Esophagus muscularis mucosa (tissue), 4 donors: Measurements from ENCODE around the gene USP19. TPM values are rescaled to one million over a fixed set of nuclear protein-coding genes. Genes with fewer than 3 reads are reported as not detected.

Experiments
- DNase-seq: peaks from one replicate; pipeline ENCODE4 v3.0.0-alpha.2; 2017; ENCODE audit errors: extremely low spot score
- H3K27ac ChIP-seq, 4 donors: fragments of 200-600 bp; sonication (generic); replicated peaks in 1 of 4; 1 replicate in 3 of 4; 2 replicates in 1 of 4; pipeline ENCODE4 v1.5.1; 2016 to 2019; ENCODE audit warnings: mild to moderate bottlenecking in 1 of 4
- H3K27me3 ChIP-seq, 4 donors: fragments of 200-600 bp; sonication (generic); one replicate each; pipeline versions ENCODE4 v1.5.1 to v1.6.0; 2016 to 2019
- H3K36me3 ChIP-seq, 4 donors: fragments of 200-600 bp; sonication (generic); one replicate each; pipeline ENCODE4 v1.5.1; 2016 to 2019
- H3K4me1 ChIP-seq, 4 donors: fragments of 200-600 bp; sonication (generic); one replicate each; pipeline ENCODE4 v1.5.1; 2016 to 2019
- H3K4me3 ChIP-seq, 4 donors: fragments of 200-600 bp; sonication (generic); 1 replicate in 2 of 4; 2 replicates in 2 of 4; pipeline ENCODE4 v1.5.1; 2016 to 2019; ENCODE audit warnings: mild to moderate bottlenecking in 4 of 4, moderate library complexity in 1 of 4
- H3K9me3 ChIP-seq, 4 donors: fragments of 200-600 bp; sonication (generic); 1 replicate in 3 of 4; 2 replicates in 1 of 4; pipeline ENCODE4 v1.5.1; 2016 to 2019
- EP300 ChIP-seq: sonication (generic); formaldehyde crosslinking; IDR thresholded peaks from one replicate; pipeline ENCODE4 v1.6.1; 2017; ENCODE audit warnings: antibody characterized with exemption
- POLR2A ChIP-seq: fragments of 450-650 bp; IDR thresholded peaks from one replicate; pipeline ENCODE4 v1.6.1; 2017; ENCODE audit warnings: antibody characterized with exemption, moderate library complexity, mild to moderate bottlenecking, low read depth
- POLR2AphosphoS5 ChIP-seq, 2 donors: sonication (generic); formaldehyde crosslinking; IDR thresholded peaks; one replicate each; pipeline ENCODE4 v1.6.1; 2017; ENCODE audit warnings: antibody characterized with exemption in 2 of 2
- WGBS: methylation state at CpG from one replicate; pipeline ENCODE4 v1.1.5; 2018; 5-methylcytosine and 5-hydroxymethylcytosine counted together
- intact Hi-C: fragments of 100-400 bp; cut with DNase I; formaldehyde crosslinking; loops from one replicate; pipeline ENCODE4 v1.15.1; 2023
- total RNA-seq, 4 donors: library from RNA; depleted of rRNA; stranded (reverse); fragments of >200 nt; gene quantifications; one replicate each; pipeline versions ENCODE4 v1.1.0 to v1.2.1, GENCODE V29; 2016
- TF ChIP-seq, protein P1 (sequence below), 3 experiments: fragments of 200-600 bp in 2 of 3; fragments of 450-650 bp in 1 of 3; sonication (generic) in 2 of 3; IDR thresholded peaks; one replicate each; pipeline ENCODE4 v1.5.1; 2017 to 2019; ENCODE audit warnings: antibody characterized with exemption in 3 of 3, mild to moderate bottlenecking in 2 of 3, moderate library complexity in 1 of 3

Gene USP19
- total RNA-seq, 4 donors from 2014 or later, result 57.5 to 64.4 (median 59.9) TPM

DNA sequence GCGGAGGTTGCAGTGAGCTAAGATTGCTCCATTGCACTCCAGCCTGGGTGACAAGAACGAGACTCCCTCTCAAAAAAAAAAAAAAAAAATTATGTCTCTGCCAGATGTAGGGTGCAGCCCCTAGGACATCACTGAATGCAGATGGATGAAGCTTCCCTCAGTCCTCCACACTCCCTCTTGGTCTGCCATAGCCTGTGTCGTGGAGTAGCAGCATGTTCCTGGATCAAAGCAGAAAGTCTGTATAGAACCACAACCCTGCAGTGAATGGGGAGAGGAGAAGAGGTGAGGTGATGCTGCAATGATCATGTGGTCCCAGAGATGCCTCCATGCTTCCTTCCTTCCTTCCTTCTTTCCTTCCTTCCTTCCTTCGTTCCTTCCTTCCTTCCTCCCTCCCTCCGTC is 27.5 kb upstream of the USP19 start:
- Histone ChIP-seq H3K27ac (no peak overlapping the region), H3K4me3 (no peak overlapping the region), H3K4me1 (no peaks in the 10 kb centered on the region), H3K9me3 (no peaks in the 10 kb centered on the region), H3K36me3 (no peaks in the 10 kb centered on the region), H3K27me3 (no peaks in the 10 kb centered on the region)
- DNase-seq, result no peak
- intact Hi-C loops, result no loop called here
- TF ChIP-seq, protein P1, sequence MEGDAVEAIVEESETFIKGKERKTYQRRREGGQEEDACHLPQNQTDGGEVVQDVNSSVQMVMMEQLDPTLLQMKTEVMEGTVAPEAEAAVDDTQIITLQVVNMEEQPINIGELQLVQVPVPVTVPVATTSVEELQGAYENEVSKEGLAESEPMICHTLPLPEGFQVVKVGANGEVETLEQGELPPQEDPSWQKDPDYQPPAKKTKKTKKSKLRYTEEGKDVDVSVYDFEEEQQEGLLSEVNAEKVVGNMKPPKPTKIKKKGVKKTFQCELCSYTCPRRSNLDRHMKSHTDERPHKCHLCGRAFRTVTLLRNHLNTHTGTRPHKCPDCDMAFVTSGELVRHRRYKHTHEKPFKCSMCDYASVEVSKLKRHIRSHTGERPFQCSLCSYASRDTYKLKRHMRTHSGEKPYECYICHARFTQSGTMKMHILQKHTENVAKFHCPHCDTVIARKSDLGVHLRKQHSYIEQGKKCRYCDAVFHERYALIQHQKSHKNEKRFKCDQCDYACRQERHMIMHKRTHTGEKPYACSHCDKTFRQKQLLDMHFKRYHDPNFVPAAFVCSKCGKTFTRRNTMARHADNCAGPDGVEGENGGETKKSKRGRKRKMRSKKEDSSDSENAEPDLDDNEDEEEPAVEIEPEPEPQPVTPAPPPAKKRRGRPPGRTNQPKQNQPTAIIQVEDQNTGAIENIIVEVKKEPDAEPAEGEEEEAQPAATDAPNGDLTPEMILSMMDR (IDR thresholded peaks at IDR 0.05), result no peak
- TF ChIP-seq POLR2AphosphoS5 (IDR thresholded peaks at IDR 0.05) (no peak), EP300 (no peak), POLR2A (no peak)
- 69% methylated on average over 5 of the region's 5 CpGs for WGBS

DNA sequence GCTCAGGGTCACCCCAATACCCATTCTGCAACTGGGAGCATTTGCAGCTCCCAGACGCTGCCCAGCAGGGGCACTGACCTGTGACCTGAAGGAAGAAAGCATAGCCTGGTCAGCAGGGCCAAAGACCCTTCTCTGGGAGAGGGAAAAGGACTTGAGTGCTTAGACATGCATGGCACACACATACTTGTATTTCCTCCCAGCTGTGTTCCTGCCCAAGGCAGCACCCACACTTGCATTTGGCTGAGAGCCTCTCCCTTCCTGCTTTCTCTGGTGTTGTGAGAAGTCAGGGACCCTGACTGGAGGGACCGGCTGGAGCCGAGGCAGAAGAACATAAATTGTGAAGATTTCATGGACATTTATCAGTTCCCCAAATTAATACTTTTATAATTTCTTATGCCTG is 19.5 kb upstream of the USP19 start:
- DNase-seq, result peak; percentile 79
- WGBS, result 72% methylated on average over 3 of the region's 3 CpGs
- Histone ChIP-seq H3K9me3 (no peaks in the 10 kb centered on the region), H3K27ac (no peak overlapping the region), H3K27me3 (no peaks in the 10 kb centered on the region), H3K36me3 (no peaks in the 10 kb centered on the region), H3K4me1 (no peaks in the 10 kb centered on the region), H3K4me3 (no peak overlapping the region)
- intact Hi-C loops, result no loop called here
- TF ChIP-seq, protein P1 (IDR thresholded peaks at IDR 0.05), result no peak
- TF ChIP-seq POLR2A, result no peak
- no peak for TF ChIP-seq POLR2AphosphoS5 (IDR thresholded peaks at IDR 0.05)
- no peak for TF ChIP-seq EP300

DNA sequence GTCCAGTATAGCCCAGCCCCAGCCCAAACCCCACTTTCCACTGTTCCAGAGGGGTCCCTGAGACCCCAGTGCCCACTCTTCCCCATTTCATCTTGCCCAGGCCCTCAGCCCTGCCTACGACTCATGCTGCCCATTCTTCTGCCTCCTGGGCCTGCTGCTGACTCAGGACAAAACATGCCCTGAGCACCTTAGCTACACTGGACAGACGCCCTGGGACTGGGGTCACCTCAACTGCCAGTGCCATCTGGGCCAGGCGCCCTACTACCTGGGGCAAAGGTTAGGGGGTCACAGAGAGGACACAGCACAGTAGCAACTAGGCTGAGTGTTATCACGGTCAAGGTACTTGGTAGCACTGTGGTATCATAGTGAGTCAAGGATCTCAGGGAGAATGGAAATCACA is 14.9 kb upstream of the USP19 start:
- Histone ChIP-seq H3K4me1 (peaks cover 23 to 29% (median 28%) of the 10 kb centered on the region in 4 donors), H3K27ac (no peak overlapping the region), H3K27me3 (no peaks in the 10 kb centered on the region), H3K36me3 (peaks cover 0 to 13% (median 9%) of the 10 kb centered on the region in 4 donors), H3K4me3 (no peak overlapping the region), H3K9me3 (no peaks in the 10 kb centered on the region)
- 94% methylated on average over 4 of the region's 4 CpGs for WGBS
- TF ChIP-seq, protein P1 (IDR thresholded peaks at IDR 0.05), result no peak
- TF ChIP-seq POLR2A, result no peak
- no peak for TF ChIP-seq POLR2AphosphoS5 (IDR thresholded peaks at IDR 0.05)
- TF ChIP-seq EP300, result no peak
- no peak for DNase-seq
- intact Hi-C loops, result no loop called here

DNA sequence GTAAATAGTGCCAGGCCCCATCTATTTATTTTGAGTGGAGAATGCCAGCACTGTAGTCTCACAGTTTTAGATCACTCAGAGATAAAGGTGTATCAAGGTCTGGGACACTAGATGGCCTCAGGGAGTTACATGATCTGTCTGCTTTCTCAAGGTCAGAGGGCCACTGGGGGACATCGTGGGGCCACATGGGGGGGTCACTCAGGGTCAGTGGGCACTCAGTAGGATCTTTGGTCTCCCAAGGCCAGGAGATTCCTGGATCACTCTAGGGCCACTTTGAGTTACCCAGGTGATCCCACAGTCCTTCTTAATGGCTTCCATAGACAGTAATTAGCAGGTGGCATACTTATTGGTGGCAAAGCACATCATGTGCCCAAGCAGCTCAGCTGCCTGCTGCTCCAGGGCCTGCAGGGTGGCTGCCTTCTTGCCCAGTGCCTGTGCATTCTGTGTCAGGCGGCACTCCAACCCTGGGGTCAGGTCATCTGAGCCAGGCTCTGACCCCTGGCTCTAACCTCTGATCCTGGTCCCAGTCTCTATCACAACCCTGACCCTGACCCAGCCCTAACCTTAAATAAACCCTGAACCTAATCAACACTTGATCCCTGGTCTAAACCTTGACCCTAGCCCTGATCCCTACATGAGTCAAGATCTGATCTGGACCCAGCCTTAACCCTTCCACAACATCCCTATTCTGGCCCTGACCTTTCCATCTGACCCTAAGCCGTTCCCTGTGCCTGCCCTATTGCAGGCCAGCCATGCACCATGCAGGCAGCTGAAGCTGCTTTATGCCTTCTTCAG is 14.0 kb upstream of the USP19 start:
- peaks cover 4 to 22% (median 18%) of the 10 kb centered on the region in 4 donors for H3K36me3 ChIP-seq
- intact Hi-C loops, result loop anchor here (5.0 kb wide), 1 partner anchor 37 kb away; no protein-coding TSS in a partner anchor
- peaks cover 31 to 37% (median 36%) of the 10 kb centered on the region in 4 donors for H3K4me1 ChIP-seq
- H3K27ac ChIP-seq, result peak overlapping the region; percentile 89 to 91 (median 90)
- WGBS, result 69% methylated on average over 2 of the region's 3 CpGs
- H3K4me3 ChIP-seq, result peak overlapping the region in 2 of 4 donors; percentile 85
- no peaks in the 10 kb centered on the region for H3K9me3 ChIP-seq
- DNase-seq, result no peak
- H3K27me3 ChIP-seq, result no peaks in the 10 kb centered on the region
- no peak for TF ChIP-seq POLR2A
- TF ChIP-seq POLR2AphosphoS5 (IDR thresholded peaks at IDR 0.05), result no peak
- TF ChIP-seq, protein P1 (IDR thresholded peaks at IDR 0.05), result no peak
- TF ChIP-seq EP300, result no peak
